ENCODE measurements around the gene TEAD3. TPM values are rescaled to one million over a fixed set of nuclear protein-coding genes. Genes with fewer than 3 reads are reported as not detected.
A peak's percentile ranks its signal among the peaks of the same experiment; 100 is the strongest.

Gene TEAD3
- total and polyA plus RNA-seq, 7 donors = 12.1 to 44.3 (median 23.0) TPM

DNA sequence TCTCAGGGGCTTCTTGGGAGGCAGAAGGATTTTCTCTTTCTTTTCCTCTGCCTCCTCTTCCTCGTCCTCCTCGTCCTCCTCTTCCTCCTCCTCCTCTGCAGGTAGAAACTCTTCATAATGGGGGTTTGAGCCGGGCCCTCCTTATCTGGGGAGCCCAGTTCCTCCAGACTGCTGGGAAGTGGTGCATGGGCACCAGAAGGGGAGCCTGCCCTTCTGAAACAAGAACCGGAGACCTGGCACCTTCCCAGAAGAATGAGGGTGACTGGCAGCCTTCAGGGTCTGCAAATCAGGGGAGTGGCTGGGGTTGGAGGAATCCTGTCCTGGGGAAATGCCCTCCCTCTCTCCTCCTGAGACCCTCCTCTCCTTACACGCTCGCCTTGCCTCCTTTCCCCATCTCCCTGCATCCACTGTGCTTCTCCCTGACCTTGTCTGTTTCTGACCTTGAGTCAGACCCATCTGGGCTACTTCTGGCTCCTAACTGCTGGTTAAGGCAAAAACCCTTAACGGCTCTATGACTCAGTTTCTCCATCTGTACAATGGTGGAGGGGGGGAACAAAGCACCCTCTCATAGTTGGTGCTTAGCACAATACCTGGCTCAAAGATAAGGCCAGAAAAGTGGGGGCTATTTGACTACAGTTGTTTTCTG is 14.2 kb upstream of the TEAD3 start:
- no peaks in the 10 kb centered on the region for H3K4me1 ChIP-seq
- intact Hi-C loops (cut with DNase I) = no loop called here
- DNase-seq (no peak), ATAC-seq (peak in 1 of 4 donors; percentile 17)
- no peaks in the 10 kb centered on the region for H3K36me3 ChIP-seq (ENCODE audit: insufficient read depth in 1 of 2, low read depth in 1 of 2)
- H3K27me3 ChIP-seq (ENCODE audit: insufficient read depth in 3 of 3, low read length in 2 of 3) = peaks cover 0 to 8% (median 4%) of the 10 kb centered on the region in 3 donors
- TF ChIP-seq, protein P1, sequence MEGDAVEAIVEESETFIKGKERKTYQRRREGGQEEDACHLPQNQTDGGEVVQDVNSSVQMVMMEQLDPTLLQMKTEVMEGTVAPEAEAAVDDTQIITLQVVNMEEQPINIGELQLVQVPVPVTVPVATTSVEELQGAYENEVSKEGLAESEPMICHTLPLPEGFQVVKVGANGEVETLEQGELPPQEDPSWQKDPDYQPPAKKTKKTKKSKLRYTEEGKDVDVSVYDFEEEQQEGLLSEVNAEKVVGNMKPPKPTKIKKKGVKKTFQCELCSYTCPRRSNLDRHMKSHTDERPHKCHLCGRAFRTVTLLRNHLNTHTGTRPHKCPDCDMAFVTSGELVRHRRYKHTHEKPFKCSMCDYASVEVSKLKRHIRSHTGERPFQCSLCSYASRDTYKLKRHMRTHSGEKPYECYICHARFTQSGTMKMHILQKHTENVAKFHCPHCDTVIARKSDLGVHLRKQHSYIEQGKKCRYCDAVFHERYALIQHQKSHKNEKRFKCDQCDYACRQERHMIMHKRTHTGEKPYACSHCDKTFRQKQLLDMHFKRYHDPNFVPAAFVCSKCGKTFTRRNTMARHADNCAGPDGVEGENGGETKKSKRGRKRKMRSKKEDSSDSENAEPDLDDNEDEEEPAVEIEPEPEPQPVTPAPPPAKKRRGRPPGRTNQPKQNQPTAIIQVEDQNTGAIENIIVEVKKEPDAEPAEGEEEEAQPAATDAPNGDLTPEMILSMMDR (IDR thresholded peaks at IDR 0.05) = no peak
- no peaks in the 10 kb centered on the region for H3K9me3 ChIP-seq
- 74 to 78% (median 76%) methylated on average over 7 of the region's 7 CpGs for WGBS, 3 donors
- H3K27ac ChIP-seq = no peak overlapping the region
- no peak overlapping the region for H3K4me3 ChIP-seq

DNA sequence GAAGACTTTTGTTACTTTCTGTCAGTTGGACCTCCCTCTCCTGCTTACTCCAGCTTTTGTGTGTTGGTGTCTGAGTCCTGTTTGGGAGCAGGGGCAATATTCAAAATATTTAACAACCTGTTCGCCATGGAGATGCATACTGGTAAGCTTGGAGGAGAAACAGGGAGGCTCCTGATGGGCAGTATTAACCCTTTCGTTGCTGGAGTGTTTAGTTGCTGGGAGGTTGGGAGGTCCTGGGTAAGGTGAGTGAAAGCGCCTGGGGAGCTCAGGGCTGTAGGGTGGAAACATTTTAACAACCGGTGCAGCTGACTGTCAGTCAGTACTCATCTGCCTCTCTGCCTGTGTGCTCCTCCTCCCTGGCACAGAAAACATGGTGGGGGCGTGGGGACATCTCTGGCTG is 11.7 kb upstream of the TEAD3 start:
- Histone ChIP-seq H3K4me1 (peaks cover 4% of the 10 kb centered on the region), H3K4me3 (no peak overlapping the region), H3K27ac (no peak overlapping the region), H3K27me3 (ENCODE audit: insufficient read depth in 3 of 3, low read length in 2 of 3) (peaks cover 0 to 14% (median 4%) of the 10 kb centered on the region in 3 donors), H3K9me3 (no peaks in the 10 kb centered on the region), H3K36me3 (ENCODE audit: insufficient read depth in 1 of 2, low read depth in 1 of 2) (no peaks in the 10 kb centered on the region)
- 55 to 60% (median 58%) methylated on average over 5 of the region's 5 CpGs for WGBS, 3 donors
- ATAC-seq (no peak), DNase-seq (peak in 1 of 2 donors; percentile 24)
- intact Hi-C loops (cut with DNase I) = no loop called here
- TF ChIP-seq, protein P1 (IDR thresholded peaks at IDR 0.05) = no peak

DNA sequence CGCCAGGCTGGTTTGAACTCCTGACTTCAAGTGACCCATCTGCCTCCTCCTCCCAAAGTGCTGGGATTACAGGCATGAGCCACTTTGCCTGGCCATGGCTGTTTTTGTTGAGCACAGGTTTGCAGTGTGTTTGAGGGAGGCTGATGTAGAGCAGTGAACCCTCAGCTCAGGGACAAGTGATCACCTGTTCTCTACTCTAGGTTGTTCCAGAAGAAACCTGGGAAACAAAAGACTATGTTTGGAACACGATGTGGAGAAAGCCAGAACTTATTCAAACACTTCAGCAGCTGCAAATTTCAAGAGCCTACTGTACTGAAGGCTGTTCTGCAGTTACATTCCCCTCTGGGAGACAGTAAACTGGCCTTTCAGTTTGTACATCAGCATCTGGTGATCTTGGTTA is 11.1 kb upstream of the TEAD3 start:
- Histone ChIP-seq H3K27me3 (ENCODE audit: insufficient read depth in 3 of 3, low read length in 2 of 3) (peaks cover 0 to 14% (median 4%) of the 10 kb centered on the region in 3 donors), H3K4me1 (peaks cover 6% of the 10 kb centered on the region), H3K36me3 (ENCODE audit: insufficient read depth in 1 of 2, low read depth in 1 of 2) (no peaks in the 10 kb centered on the region), H3K9me3 (no peaks in the 10 kb centered on the region), H3K4me3 (no peak overlapping the region), H3K27ac (no peak overlapping the region)
- DNase-seq (no peak), ATAC-seq (no peak)
- intact Hi-C loops (cut with DNase I) = no loop called here
- WGBS, 3 donors = 60 to 66% (median 66%) methylated on average over 2 of the region's 2 CpGs
- TF ChIP-seq, protein P1 (IDR thresholded peaks at IDR 0.05) = no peak

DNA sequence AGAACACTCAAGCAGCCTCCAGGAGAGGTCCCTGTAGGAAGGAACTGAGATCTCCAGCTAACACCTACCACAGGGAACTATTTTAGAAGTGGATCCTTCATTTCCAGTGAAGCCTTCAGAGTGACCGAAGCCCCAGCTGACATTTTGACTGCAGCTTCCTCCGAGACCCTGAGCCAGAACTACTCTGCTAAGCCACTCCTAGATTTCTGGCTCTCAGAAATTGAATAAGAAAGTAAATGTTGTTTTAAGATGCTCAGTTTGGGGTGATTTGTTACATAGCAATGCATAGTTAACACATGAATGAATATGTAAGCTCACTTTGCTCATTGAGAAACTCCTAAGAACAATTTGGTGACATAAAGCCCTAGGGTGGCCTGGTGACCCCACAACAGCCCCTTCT is 10.3 kb upstream of the TEAD3 start:
- no peak overlapping the region for H3K4me3 ChIP-seq
- no peak overlapping the region for H3K27ac ChIP-seq
- H3K27me3 ChIP-seq (ENCODE audit: insufficient read depth in 3 of 3, low read length in 2 of 3) = peaks cover 0 to 14% (median 4%) of the 10 kb centered on the region in 3 donors
- intact Hi-C loops (cut with DNase I) = no loop called here
- H3K36me3 ChIP-seq (ENCODE audit: insufficient read depth in 1 of 2, low read depth in 1 of 2) = no peaks in the 10 kb centered on the region
- H3K9me3 ChIP-seq = no peaks in the 10 kb centered on the region
- no peak for DNase-seq
- peaks cover 6% of the 10 kb centered on the region for H3K4me1 ChIP-seq
- ATAC-seq = no peak
- TF ChIP-seq, protein P1 (IDR thresholded peaks at IDR 0.05) = no peak
- WGBS, 3 donors = 88 to 98% (median 92%) methylated on average over 2 of the region's 2 CpGs

DNA sequence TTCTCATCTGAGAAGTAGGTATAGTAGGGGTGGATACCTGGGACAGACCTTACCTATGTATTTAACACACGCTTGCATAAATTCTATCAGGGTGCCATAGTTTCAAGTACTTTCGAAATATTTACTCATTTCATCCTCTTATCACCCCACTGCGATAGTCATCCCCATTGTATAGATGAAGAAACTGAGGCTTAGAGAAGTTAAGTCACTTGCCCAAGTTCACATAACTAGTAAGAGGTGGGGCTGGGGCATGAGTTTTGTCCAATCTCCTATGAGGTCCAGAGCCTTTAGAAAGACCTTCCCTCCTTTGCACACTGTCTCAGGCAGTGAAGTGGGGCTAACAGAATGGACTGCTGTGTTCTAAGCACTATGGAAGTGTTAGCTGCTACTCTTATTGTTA is 9.7 kb upstream of the TEAD3 start:
- ATAC-seq (no peak), DNase-seq (no peak)
- Histone ChIP-seq H3K4me3 (no peak overlapping the region), H3K9me3 (no peaks in the 10 kb centered on the region), H3K36me3 (ENCODE audit: insufficient read depth in 1 of 2, low read depth in 1 of 2) (no peaks in the 10 kb centered on the region), H3K27me3 (ENCODE audit: insufficient read depth in 3 of 3, low read length in 2 of 3) (peaks cover 0 to 13% (median 2%) of the 10 kb centered on the region in 3 donors), H3K27ac (no peak overlapping the region), H3K4me1 (peaks cover 6% of the 10 kb centered on the region)
- TF ChIP-seq, protein P1 (IDR thresholded peaks at IDR 0.05) = no peak
- intact Hi-C loops (cut with DNase I) = no loop called here
- 96 to 98% (median 97%) methylated on average over 3 of the region's 3 CpGs for whole genome bisulfite sequencing, 3 donors

All from psoas muscle (tissue), 8 donors.